HepG2 (cell line): ENCODE results near the gene PRR15L. TPM values are rescaled to one million over a fixed set of nuclear protein-coding genes. Genes with fewer than 3 reads are reported as not detected.

Source experiments
- ARNTL ChIP-seq: sonication (generic); formaldehyde crosslinking; IDR thresholded peaks from 2 replicates; pipeline ENCODE4 v1.4.0; 2020; ENCODE audit warnings: mild to moderate bottlenecking, missing genetic modification reagents
- CBX2 ChIP-seq, 2 experiments: fragments of 200-600 bp in 1 of 2; sonication (generic); formaldehyde crosslinking in 1 of 2; IDR thresholded peaks; 2 replicates each; pipeline versions ENCODE4 v1.7.0 to v1.8.1; 2018 to 2022; ENCODE audit warnings: low read depth in 2 of 2, low read length in 1 of 2, mild to moderate bottlenecking in 1 of 2, missing genetic modification reagents in 1 of 2
- EEA1 ChIP-seq: sonication (generic); formaldehyde crosslinking; IDR thresholded peaks from 2 replicates; pipeline ENCODE4 v1.5.1; 2020; ENCODE audit warnings: mild to moderate bottlenecking, missing genetic modification reagents, borderline replicate concordance
- IRF9 ChIP-seq: sonication (generic); formaldehyde crosslinking; IDR thresholded peaks from 2 replicates; pipeline ENCODE4 v1.8.0; 2022; ENCODE audit warnings: missing genetic modification reagents, mild to moderate bottlenecking, borderline replicate concordance
- KAT8 ChIP-seq: IDR thresholded peaks from 2 replicates; pipeline ENCODE4 v1.6.1; 2016; ENCODE audit warnings: missing genetic modification reagents, missing compliant biosample characterization
- MBD4 ChIP-seq: IDR thresholded peaks from 2 replicates; pipeline ENCODE4 v1.6.1; 2012; ENCODE audit warnings: low read length, inconsistent platforms, borderline replicate concordance
- NFATC3 ChIP-seq: sonication (generic); formaldehyde crosslinking; IDR thresholded peaks from 2 replicates; pipeline ENCODE4 v1.5.1; 2020; ENCODE audit warnings: mild to moderate bottlenecking, missing genetic modification reagents
- PLRG1 ChIP-seq: fragments of 450-650 bp; conservative IDR thresholded peaks from 2 replicates; pipeline ENCODE4 v1.6.1; 2016
- RORA ChIP-seq: sonication (generic); formaldehyde crosslinking; IDR thresholded peaks from 2 replicates; pipeline ENCODE4 v1.5.0; 2020; ENCODE audit warnings: mild to moderate bottlenecking, missing genetic modification reagents, moderate library complexity
- SATB2 ChIP-seq: sonication (generic); formaldehyde crosslinking; IDR thresholded peaks from 2 replicates; pipeline ENCODE4 v1.5.0; 2020; ENCODE audit warnings: missing genetic modification reagents
- TERF1 ChIP-seq: sonication (generic); formaldehyde crosslinking; IDR thresholded peaks from 2 replicates; pipeline ENCODE4 v1.8.0; 2022; ENCODE audit warnings: mild to moderate bottlenecking, missing genetic modification reagents, moderate library complexity
- THAP11 ChIP-seq: IDR thresholded peaks from 2 replicates; pipeline ENCODE4 v1.6.1; 2016; ENCODE audit warnings: missing biosample characterization, missing genetic modification reagents
- ZFX ChIP-seq: sonication (generic); formaldehyde crosslinking; IDR thresholded peaks from 2 replicates; pipeline ENCODE4 v1.4.0; 2020; ENCODE audit warnings: mild to moderate bottlenecking, low read depth, missing genetic modification reagents, moderate library complexity
- ZNF749 ChIP-seq: sonication (generic); formaldehyde crosslinking; IDR thresholded peaks from 2 replicates; pipeline ENCODE4 v1.8.0; 2022; ENCODE audit warnings: mild to moderate bottlenecking, missing genetic modification reagents, moderate library complexity, borderline replicate concordance
- ZNF772 ChIP-seq: sonication (generic); formaldehyde crosslinking; IDR thresholded peaks from 2 replicates; pipeline ENCODE4 v1.5.0; 2020; ENCODE audit warnings: mild to moderate bottlenecking, missing genetic modification reagents
- ZSCAN31 ChIP-seq: sonication (generic); formaldehyde crosslinking; IDR thresholded peaks from 2 replicates; pipeline ENCODE4 v1.5.0; 2020; ENCODE audit warnings: low read depth, mild to moderate bottlenecking, missing genetic modification reagents
- polyA plus RNA-seq, 8 experiments: library from polyadenylated mRNA; depleted of rRNA in 3 of 8; stranded (reverse) in 7 of 8; unstranded in 1 of 8; fragments of >200 nt; fragmentation: Illumina TruSeq in 4 of 8; extraction: Trizol in 4 of 8; gene quantifications; 2 replicates each; pipeline versions ENCODE4 v1.2.1 to v1.2.3, GENCODE V29; 2011 to 2016; ENCODE audit warnings: low read depth in 4 of 8, missing spikeins in 1 of 8, mixed read lengths in 1 of 8; ENCODE audit not compliant: insufficient read depth in 1 of 8
- total RNA-seq, 5 experiments: library from RNA; depleted of rRNA; stranded (reverse); fragments of >200 nt; fragmentation: Illumina TruSeq; extraction: Trizol; gene quantifications; 2 replicates each; pipeline ENCODE4 v1.2.3, GENCODE V29; 2016; ENCODE audit warnings: low read depth in 1 of 5
- TF ChIP-seq, protein P1 (sequence below): sonication (generic); formaldehyde crosslinking; IDR thresholded peaks from 2 replicates; pipeline ENCODE4 v1.8.0; 2022; ENCODE audit warnings: missing genetic modification reagents, mild to moderate bottlenecking, moderate library complexity, borderline replicate concordance
- TF ChIP-seq, protein P2 (sequence below): sonication (generic); formaldehyde crosslinking; IDR thresholded peaks from 2 replicates; pipeline ENCODE4 v1.8.0; 2022; ENCODE audit warnings: mild to moderate bottlenecking, missing genetic modification reagents, moderate library complexity

Gene PRR15L
- total and polyA plus RNA-seq, 2 of the 13 experiments (the other 11 are each of a cell fraction or from before 2014, with no cell fraction given) = 0.44 to 2.0 TPM

DNA sequence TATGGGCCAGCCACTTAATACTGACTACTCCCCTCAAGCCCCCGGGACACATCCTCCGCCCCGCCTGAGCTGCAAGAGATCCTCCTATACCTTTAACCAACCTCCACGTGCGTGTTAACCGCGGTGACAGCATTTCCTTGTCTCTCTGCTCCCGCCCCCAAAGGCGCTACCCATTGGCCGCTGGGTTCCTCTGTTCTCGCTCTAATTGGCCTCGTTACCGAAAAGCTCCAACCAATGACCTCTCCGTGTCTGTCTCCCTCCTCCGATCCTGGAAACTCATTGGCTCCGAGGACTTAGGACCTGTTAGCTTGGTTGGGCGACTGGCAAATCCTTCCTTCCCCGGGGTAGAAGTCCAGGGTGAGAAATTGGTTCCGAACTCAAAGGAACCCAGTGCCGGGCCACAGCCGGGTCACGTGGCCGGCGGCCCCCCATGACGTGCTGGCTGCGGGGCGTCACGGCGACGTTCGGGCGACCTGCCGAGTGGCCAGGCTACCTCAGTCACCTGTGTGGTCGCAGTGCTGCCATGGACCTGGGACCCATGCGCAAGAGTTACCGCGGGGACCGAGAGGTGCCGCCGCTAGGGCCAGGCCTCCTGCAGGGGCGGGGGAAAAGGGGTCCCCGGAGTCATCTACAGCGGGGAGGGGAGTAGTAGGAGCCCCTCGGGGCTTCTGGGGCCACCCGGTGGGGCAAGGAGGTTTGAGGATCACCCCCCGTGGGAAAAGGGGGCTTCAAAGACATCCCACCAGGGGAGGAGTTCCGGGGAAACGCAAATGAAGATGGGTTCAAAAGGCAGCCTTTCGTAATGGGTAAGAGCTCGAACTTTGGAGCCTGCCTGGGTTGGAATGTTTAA lies 16.2 kb downstream of the PRR15L start, which contains the start of gene PNPO (continued):
- TF ChIP-seq, protein P1, sequence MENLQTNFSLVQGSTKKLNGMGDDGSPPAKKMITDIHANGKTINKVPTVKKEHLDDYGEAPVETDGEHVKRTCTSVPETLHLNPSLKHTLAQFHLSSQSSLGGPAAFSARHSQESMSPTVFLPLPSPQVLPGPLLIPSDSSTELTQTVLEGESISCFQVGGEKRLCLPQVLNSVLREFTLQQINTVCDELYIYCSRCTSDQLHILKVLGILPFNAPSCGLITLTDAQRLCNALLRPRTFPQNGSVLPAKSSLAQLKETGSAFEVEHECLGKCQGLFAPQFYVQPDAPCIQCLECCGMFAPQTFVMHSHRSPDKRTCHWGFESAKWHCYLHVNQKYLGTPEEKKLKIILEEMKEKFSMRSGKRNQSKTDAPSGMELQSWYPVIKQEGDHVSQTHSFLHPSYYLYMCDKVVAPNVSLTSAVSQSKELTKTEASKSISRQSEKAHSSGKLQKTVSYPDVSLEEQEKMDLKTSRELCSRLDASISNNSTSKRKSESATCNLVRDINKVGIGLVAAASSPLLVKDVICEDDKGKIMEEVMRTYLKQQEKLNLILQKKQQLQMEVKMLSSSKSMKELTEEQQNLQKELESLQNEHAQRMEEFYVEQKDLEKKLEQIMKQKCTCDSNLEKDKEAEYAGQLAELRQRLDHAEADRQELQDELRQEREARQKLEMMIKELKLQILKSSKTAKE (CRISPR knock-in tag) = 0 out of 2 replicates have a peak, but pooled peaks have one; percentile 53
- TF ChIP-seq ZNF749 = peak; percentile 96
- peak; percentile 76; the same call in 1 of the 2 replicates for TF ChIP-seq SATB2 (CRISPR knock-in tag)
- TF ChIP-seq EEA1 = peak; percentile 79; the same call in 1 of the 2 replicates
- peak; percentile 91 for TF ChIP-seq KAT8
- peak; percentile 95 for TF ChIP-seq ZSCAN31 (CRISPR knock-in tag)
- TF ChIP-seq RORA (CRISPR knock-in tag) = no peak
- TF ChIP-seq CBX2 (IDR thresholded peaks at IDR 0.05; ENCODE audit: low read depth, low read length) = no peak; the same call in 1 of the 2 replicates
- TF ChIP-seq CBX2 (CRISPR knock-in tag; IDR thresholded peaks at IDR 0.05; ENCODE audit: low read depth) = no peak
- TF ChIP-seq ARNTL (CRISPR knock-in tag) = peak; percentile 98
- TF ChIP-seq, protein P2, sequence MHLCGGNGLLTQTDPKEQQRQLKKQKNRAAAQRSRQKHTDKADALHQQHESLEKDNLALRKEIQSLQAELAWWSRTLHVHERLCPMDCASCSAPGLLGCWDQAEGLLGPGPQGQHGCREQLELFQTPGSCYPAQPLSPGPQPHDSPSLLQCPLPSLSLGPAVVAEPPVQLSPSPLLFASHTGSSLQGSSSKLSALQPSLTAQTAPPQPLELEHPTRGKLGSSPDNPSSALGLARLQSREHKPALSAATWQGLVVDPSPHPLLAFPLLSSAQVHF = peak; percentile 71; the same call in 1 of the 2 replicates
- peak; percentile 24; the same call in 1 of the 2 replicates for TF ChIP-seq NFATC3 (CRISPR knock-in tag)
- TF ChIP-seq MBD4 = no peak
- peak; percentile 83 for TF ChIP-seq THAP11 (CRISPR knock-in tag)
- no peak for TF ChIP-seq PLRG1
- peak; percentile 91 for TF ChIP-seq ZFX (CRISPR knock-in tag)
- peak; percentile 95 for TF ChIP-seq TERF1 (CRISPR knock-in tag)
- TF ChIP-seq IRF9 (CRISPR knock-in tag) = peak; percentile 53; the same call in 1 of the 2 replicates
- peak; percentile 80 for TF ChIP-seq ZNF772 (CRISPR knock-in tag)
